GM19438 (cell line): ENCODE results near the gene PGAM4.
"Not testable (repeated sequence)": the region's sequence is repeated elsewhere in the genome, so short reads cannot be mapped to it uniquely, and the experiment has no call there.

ENCODE experiments used
- ATAC-seq: cut with Tn5 transposase; IDR thresholded peaks from one replicate; pipeline ENCODE4 v1.9.1; 2021; ENCODE audit warnings: low read depth; ENCODE audit not compliant: unreplicated experiment

Gene PGAM4

GRCh38 chrX:77969538-77969937 is at the start of gene PGAM4:
Gene PGAM4 (minus strand): TSS chrX:77969638. CDS start chrX:77969638, 0 bp downstream.
- no peak for ATAC-seq

- ATAC-seq = no peak
Measured at GRCh38 chrX:78011846-78012245, 42.4 kb upstream of the PGAM4 start.

GRCh38 chrX:77979870-77980269 is 10.4 kb upstream of the PGAM4 start:
- no peak for ATAC-seq

GRCh38 chrX:77977518-77977917 is 8.1 kb upstream of the PGAM4 start:
- no peak for ATAC-seq

- no peak for ATAC-seq
Measured at GRCh38 chrX:77977095-77977494, 7.7 kb upstream of the PGAM4 start.

GRCh38 chrX:77975755-77976154 is 6.3 kb upstream of the PGAM4 start:
- ATAC-seq = no peak

GRCh38 chrX:77967631-77968030 is 1.8 kb downstream of the PGAM4 start:
- ATAC-seq = no peak

- no peak for ATAC-seq
Measured at GRCh38 chrX:77966361-77966760, 3.1 kb downstream of the PGAM4 start.

GRCh38 chrX:77962068-77962902 is 7.2 kb downstream of the PGAM4 start:
- no peak for ATAC-seq

- ATAC-seq = no peak
Measured at GRCh38 chrX:77961063-77961462, 8.4 kb downstream of the PGAM4 start.

- ATAC-seq = no peak
Measured at GRCh38 chrX:77960567-77960966, 8.9 kb downstream of the PGAM4 start.

GRCh38 chrX:77953708-77954107 is 15.7 kb downstream of the PGAM4 start:
- no peak for ATAC-seq

GRCh38 chrX:77953302-77953701 is 16.1 kb downstream of the PGAM4 start:
- no peak for ATAC-seq

GRCh38 chrX:77952173-77952572 is 17.3 kb downstream of the PGAM4 start:
- no peak for ATAC-seq

GRCh38 chrX:77949840-77950239 is 19.6 kb downstream of the PGAM4 start:
- no peak for ATAC-seq

- no peak for ATAC-seq
Measured at GRCh38 chrX:77946571-77946970, 22.9 kb downstream of the PGAM4 start.

GRCh38 chrX:77945910-77946545 is 23.4 kb downstream of the PGAM4 start:
- no peak for ATAC-seq

- ATAC-seq = not testable (repeated sequence)
Measured at GRCh38 chrX:77945031-77945430, 24.4 kb downstream of the PGAM4 start.

GRCh38 chrX:77938083-77938680 is 31.3 kb downstream of the PGAM4 start:
- ATAC-seq = no peak

GRCh38 chrX:77937291-77937690 is 32.1 kb downstream of the PGAM4 start:
- no peak for ATAC-seq

- ATAC-seq = no peak
Measured at GRCh38 chrX:77936299-77936698, 33.1 kb downstream of the PGAM4 start.

- ATAC-seq = no peak
Measured at GRCh38 chrX:77935886-77936285, 33.6 kb downstream of the PGAM4 start.
